Measurements from ENCODE around the gene POU6F1.

Gene POU6F1

GRCh38 chr12:51190820-51191219, 27.0 kb downstream of the POU6F1 start:
- TF ChIP-seq, protein P1, sequence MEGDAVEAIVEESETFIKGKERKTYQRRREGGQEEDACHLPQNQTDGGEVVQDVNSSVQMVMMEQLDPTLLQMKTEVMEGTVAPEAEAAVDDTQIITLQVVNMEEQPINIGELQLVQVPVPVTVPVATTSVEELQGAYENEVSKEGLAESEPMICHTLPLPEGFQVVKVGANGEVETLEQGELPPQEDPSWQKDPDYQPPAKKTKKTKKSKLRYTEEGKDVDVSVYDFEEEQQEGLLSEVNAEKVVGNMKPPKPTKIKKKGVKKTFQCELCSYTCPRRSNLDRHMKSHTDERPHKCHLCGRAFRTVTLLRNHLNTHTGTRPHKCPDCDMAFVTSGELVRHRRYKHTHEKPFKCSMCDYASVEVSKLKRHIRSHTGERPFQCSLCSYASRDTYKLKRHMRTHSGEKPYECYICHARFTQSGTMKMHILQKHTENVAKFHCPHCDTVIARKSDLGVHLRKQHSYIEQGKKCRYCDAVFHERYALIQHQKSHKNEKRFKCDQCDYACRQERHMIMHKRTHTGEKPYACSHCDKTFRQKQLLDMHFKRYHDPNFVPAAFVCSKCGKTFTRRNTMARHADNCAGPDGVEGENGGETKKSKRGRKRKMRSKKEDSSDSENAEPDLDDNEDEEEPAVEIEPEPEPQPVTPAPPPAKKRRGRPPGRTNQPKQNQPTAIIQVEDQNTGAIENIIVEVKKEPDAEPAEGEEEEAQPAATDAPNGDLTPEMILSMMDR (IDR thresholded peaks at IDR 0.05; ENCODE audit: low read length, missing control alignments) = no peak
- H3K4me3 ChIP-seq (replicated peaks; ENCODE audit: low read depth, low read length) = no peak overlapping the region
- no peak for DNase-seq (ENCODE audit: low read depth)

GRCh38 chr12:51189790-51190355, 28.0 kb downstream of the POU6F1 start:
- no peak overlapping the region for H3K4me3 ChIP-seq (replicated peaks; ENCODE audit: low read depth, low read length)
- DNase-seq (ENCODE audit: low read depth) = no peak
- TF ChIP-seq, protein P1 (IDR thresholded peaks at IDR 0.05; ENCODE audit: low read length, missing control alignments) = no peak

- DNase-seq (ENCODE audit: low read depth) = no peak
- no peak overlapping the region for H3K4me3 ChIP-seq (replicated peaks; ENCODE audit: low read depth, low read length)
- TF ChIP-seq, protein P1 (IDR thresholded peaks at IDR 0.05; ENCODE audit: low read length, missing control alignments) = no peak
Observed at GRCh38 chr12:51188359-51189051, 29.4 kb downstream of the POU6F1 start.

GRCh38 chr12:51187370-51187987, 30.4 kb downstream of the POU6F1 start:
- no peak overlapping the region for H3K4me3 ChIP-seq (replicated peaks; ENCODE audit: low read depth, low read length)
- TF ChIP-seq, protein P1 (IDR thresholded peaks at IDR 0.05; ENCODE audit: low read length, missing control alignments) = no peak
- no peak for DNase-seq (ENCODE audit: low read depth)

DNA sequence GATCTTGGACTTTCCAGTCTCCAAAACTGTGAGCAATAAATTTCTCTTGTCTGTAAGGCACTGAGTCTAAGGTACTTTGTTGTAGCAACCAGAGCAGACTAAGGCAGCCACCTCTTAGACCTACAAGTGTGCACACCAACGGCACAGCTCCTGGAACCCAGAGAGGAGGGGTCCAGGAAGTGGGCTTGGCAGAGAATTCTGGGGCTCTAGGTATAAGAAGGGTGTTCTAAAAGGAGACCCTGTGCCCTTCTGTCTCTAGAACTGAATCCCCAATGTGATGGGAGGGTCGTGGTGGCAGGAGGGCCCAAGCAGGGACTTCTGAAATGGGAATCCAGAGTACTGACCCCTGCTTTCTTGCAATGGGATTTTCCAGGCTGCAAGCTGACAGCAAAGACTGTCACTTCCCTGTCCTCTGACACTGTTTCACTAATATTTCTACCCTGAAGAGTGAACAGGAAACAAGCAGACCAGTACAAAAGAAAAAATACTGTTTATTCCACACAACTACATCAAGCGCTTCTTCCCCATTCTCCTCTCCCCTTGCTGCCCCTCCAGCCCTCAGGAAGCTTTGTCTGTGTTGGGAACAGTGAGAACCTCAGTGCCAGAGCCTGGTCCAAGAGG, 31.3 kb downstream of the POU6F1 start:
- DNase-seq (ENCODE audit: low read depth) = no peak
- TF ChIP-seq, protein P1 (IDR thresholded peaks at IDR 0.05; ENCODE audit: low read length, missing control alignments) = no peak
- H3K4me3 ChIP-seq (replicated peaks; ENCODE audit: low read depth, low read length) = no peak overlapping the region

DNA sequence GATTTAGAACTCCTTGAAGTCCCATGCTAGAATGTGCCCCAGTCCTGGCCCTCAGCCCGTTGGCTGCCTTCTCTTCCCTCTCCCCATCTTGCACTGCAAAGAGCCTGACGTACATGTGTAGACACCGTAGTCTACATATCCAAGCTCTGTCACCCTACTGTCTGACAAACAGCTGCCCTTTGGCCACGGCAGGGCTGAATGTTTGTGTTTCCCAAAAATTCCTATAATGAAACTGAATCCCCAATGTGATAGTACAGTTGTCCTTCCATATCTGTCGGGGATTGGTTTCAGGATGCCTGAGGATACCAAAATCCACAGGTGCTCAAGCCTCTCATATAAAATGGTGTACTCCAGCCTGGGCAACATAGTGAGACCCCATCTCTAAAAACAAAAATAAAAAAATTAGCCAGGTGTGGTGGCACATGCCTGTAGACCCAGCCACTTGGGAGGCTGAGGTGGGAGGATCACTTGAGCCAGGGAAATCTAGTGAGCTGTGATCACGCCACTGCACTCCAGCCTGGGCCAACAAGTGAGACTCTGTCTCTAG, 32.6 kb downstream of the POU6F1 start:
- DNase-seq (ENCODE audit: low read depth) = no peak
- TF ChIP-seq, protein P1 (IDR thresholded peaks at IDR 0.05; ENCODE audit: low read length, missing control alignments) = no peak
- no peak overlapping the region for H3K4me3 ChIP-seq (replicated peaks; ENCODE audit: low read depth, low read length)

All from fibroblast of pulmonary artery (primary cell).